ENCODE results near the gene RMND5B.

Gene RMND5B

DNA sequence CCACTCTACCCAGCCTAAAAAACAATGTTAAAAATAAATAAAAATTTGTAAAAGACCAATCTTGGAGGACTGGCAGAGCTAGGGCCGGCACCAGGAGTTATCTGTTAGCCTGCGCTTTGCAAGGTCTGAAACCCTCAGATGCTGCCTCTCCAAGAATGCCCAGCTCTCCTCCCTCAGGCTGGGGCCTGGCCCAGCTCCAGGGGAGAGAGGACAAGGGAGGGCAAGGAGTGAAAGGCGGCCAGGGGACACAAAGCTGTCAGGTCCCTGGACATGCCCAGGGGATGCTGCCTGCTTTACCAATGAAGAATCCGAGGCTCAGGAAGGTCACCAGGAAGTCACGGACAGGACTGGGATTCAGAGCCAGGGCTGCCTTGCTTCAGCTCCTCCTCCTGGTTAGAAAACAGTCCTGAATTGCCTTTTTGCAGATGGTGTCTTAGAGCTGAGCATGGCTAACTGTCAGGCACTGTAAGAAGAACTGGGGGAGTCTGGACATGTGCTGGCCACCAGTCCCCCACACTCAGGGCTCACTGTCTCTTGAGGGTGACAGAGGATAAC lies 23.0 kb upstream of the RMND5B start:
- TF ChIP-seq GATA1 (IDR thresholded peaks at IDR 0.05; ENCODE audit: low read depth, low read length): no peak
- no peak for TF ChIP-seq POLR2A (IDR thresholded peaks at IDR 0.05; ENCODE audit: low read length)

DNA sequence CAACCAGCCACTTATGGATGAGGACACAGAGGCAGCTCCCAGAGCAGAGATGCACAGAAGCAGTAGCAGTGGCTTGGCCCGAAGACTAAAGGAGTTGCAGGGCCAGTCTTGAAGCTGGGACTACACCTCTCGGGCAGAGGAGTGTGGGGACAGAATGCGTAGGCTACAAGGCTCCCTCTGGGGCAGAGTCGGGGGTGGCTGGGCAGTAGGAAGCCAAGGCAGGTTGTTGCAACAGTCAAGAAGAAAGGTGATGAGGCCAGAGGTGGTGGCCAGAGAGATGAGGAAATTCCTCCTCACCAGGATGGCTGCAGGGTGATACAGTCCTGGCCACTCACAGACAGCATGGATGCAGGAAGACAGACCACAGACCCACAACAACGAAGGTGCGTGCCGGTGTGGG lies 22.4 kb upstream of the RMND5B start:
- TF ChIP-seq POLR2A (IDR thresholded peaks at IDR 0.05; ENCODE audit: low read length) (no peak), GATA1 (IDR thresholded peaks at IDR 0.05; ENCODE audit: low read depth, low read length) (no peak)
- DNase-seq: no peak

More for the DNA sequence above, 23.0 kb upstream of the RMND5B start:
- DNase-seq: no peak

DNA sequence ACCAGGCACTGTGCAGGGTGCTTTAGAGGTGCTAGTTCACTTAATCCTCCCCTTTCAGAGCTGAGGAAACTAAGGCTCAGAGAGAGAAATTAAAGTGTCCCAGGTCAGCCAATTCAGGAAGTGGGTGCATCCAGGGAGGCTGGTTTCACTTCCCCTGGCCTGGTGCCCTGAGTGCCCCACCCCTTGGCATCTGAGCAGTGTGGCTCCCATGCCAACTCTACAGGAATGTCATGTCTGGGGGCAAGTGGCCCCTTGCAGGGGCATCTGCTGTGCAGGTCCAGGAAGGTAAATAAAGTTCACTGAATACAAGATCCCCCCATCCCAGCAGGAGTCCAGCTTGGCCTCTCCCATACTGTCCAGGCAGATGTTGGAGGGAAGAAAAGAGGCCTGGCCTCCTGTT lies 21.8 kb upstream of the RMND5B start:
- DNase-seq: no peak
- TF ChIP-seq POLR2A (IDR thresholded peaks at IDR 0.05; ENCODE audit: low read length): no peak
- TF ChIP-seq GATA1 (IDR thresholded peaks at IDR 0.05; ENCODE audit: low read depth, low read length): no peak

DNA sequence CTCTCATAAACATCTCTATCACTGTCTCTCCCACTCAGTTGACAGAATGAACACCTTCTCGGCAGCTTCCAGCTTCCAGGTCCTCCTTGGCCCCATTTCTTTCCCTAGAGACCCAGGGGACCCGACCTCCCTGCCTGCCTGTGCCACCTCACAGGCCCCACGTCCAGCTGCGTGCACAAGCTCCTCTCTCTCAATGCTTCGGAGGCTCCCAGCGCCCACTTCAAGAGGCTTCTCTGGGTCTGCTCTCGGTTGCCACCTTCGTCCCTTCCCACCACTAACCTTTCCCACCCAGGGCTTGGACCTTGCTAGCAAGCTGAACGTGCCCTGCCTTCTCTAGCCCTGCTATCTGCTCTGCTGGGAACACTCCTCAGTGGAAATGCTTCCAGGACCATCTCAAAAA lies 20.3 kb upstream of the RMND5B start:
- no peak for TF ChIP-seq GATA1 (IDR thresholded peaks at IDR 0.05; ENCODE audit: low read depth, low read length)
- TF ChIP-seq POLR2A (IDR thresholded peaks at IDR 0.05; ENCODE audit: low read length): no peak
- DNase-seq: no peak

DNA sequence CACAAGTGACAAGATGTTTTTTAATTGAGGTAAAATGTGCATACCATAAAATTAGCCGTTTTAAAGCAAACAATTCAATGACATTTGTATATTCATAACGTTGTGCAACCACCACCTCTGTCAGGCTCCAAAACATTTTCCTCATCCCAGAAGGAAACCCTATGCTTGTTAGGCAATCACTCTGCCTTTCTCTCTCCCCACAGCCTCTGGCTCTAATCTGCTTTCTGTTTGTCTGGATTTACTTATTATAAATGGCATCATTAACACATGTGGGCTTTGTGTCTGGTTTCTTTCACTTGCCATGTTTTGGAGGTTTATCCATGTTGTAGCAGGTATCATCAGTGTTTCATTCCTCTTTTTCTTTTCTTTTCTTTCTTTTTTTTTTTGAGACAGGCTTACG lies 18.9 kb upstream of the RMND5B start:
- DNase-seq: no peak
- TF ChIP-seq GATA1 (IDR thresholded peaks at IDR 0.05; ENCODE audit: low read depth, low read length): no peak
- no peak for TF ChIP-seq POLR2A (IDR thresholded peaks at IDR 0.05; ENCODE audit: low read length)

DNA sequence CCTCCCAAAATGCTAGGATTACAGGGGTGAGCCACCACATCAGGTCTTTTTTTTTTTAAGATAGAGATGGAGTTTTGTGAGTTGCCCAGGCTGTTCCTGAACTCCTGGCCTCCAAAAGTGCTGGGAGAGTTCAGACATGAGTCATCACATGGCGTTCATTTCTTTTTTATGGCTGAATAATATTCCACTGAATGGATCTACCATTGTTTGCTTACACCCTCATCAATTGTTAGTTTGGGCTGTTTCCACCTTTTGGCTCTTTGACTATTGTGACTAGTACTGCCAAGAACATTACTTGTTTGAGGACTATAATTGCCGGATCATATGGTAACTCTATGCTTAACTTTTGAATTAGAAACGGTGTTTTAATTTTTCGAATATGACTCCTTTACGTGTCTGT lies 18.3 kb upstream of the RMND5B start:
- no peak for DNase-seq
- TF ChIP-seq POLR2A (IDR thresholded peaks at IDR 0.05; ENCODE audit: low read length) (no peak), GATA1 (IDR thresholded peaks at IDR 0.05; ENCODE audit: low read depth, low read length) (no peak)

DNA sequence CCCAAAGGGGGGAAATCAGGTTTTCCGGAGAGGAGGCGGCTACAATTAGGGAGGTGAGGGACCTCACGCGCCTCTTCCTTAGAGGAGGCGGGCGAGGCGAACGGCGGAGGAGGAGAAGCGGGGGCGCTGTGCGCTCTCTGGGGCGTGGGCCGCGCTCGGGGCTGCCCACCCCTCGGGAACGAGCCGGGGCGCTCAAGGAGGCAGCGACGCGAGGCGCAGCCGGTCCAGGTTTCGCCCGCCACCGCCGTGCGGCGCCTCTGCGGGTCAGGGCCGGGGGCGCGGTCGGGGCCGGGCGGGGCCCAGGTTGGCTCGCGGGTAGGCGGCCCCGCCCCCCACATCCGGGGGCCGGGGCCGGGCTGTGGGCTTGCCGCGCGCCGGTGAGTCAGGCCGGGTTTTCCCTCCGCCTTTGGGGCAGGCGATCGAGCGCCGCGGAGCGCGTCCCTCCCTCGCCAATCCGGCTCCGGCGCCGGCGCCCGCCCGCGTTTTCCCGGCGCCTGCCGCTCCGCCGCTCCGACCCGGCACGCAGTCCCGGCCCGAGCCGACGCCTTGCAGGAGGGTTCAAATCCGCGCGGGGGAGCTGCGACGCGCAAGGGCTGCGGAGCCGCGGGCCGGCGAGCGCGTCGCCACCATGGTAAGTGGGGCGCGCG lies 17.6 kb upstream of the RMND5B start, which contains the start of gene N4BP3:
TSS of gene N4BP3 (plus strand) at position 392 of the 647 bp plus-strand sequence. CDS start 6,052 bp downstream, outside the sequence.
- TF ChIP-seq POLR2A (IDR thresholded peaks at IDR 0.05; ENCODE audit: low read length) (no peak), GATA1 (IDR thresholded peaks at IDR 0.05; ENCODE audit: low read depth, low read length) (no peak)
- peak; percentile 56 to 58 for DNase-seq

DNA sequence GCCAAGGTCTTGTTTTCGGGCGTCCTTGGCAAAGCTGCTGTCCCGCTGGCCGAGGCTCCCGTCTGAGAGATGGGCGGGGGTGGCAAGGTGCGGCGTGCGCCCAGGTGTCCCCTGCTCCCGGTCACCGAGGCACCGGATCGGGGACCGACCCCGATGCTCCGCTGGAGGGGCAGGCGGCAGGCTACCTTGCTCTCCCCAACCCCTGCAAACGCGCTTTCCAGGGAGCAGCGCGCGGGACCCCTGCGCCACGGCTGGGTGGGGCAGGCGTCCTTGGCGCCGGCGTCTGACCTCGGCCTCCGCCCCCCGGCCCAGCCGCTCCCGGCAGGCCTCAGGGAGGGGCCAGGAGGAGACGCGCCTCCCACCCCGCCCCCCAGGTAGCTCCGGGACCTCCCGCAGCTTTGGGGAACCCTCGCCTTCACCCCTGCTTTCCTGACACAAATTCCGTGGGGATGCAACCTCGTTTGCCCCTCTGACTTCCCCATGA lies 16.9 kb upstream of the RMND5B start:
- DNase-seq: no peak
- TF ChIP-seq GATA1 (IDR thresholded peaks at IDR 0.05; ENCODE audit: low read depth, low read length) (no peak), POLR2A (IDR thresholded peaks at IDR 0.05; ENCODE audit: low read length) (no peak)

DNA sequence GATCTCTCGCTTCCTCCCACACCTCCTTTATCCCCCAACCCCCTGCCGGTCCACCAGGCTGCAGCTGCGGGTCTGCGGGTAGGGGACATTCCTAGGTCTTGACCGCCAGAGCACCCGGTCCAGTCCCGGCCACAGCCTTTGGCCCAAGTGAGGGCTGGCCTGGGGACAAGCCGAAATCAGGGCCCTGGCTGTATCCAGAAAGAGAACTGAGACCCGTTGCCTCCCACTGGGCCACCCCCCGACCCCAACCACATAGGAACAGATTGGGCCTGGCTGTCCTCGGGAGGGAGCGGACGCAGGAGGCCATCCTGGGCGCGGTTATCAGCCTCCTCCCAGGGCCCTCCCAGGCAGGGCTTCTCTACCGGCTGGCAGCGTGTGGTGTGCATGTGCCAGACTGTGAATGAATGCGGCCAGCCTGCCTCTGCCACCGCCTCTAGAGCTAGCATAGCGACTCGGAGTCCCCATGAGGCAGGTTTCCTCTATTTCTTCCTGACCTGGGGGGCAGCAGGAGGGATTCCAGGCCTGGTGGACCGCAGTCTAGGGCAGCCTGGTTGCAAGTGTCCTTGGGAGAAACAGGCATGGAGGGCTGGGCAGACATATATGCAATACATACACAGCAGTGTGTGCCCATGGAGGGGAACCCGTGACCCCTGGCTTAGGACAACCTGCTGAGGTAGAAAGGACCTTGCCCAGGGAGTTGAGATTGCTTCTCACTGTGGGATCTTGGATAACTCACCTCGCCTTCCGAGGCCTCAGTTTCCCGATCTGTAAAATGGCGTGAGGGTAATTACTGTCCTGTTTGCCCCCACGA lies 16.3 kb upstream of the RMND5B start:
- no peak for TF ChIP-seq POLR2A (IDR thresholded peaks at IDR 0.05; ENCODE audit: low read length)
- DNase-seq: peak; percentile 22 to 27

DNA sequence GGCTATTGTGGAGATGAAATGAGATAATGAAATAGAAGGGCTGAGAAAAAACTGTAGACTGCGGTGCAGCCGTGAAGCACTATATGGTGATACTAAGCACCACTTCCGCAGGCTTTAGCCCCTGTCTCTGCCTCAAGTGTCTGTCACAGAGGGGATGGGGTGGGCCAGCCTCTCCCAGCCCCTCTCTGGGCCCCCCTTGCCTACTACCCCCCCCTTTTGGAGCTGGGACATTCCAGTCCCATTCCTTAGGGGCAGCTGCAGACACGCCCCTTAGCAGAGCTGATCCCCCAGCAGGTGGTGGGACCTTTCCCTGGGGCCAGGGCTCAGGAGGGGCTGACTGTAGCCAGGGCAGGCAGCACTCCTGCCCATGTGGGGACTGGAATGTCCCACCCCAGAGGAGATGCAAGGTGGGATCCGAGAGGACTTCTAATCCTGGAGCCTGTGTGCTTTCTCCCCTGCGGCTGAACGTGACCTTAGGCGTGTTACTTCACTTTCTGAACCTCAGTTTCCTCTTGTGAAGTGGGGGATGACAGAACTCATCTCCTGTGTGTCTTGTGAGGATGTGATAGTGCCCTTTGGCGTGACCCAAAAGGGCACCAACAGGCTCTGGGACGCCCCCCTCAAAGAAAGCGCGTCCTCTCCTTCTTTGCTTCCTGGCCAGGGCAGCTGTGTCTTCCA lies 15.5 kb upstream of the RMND5B start:
- TF ChIP-seq GATA1 (IDR thresholded peaks at IDR 0.05; ENCODE audit: low read depth, low read length): no peak
- TF ChIP-seq POLR2A (IDR thresholded peaks at IDR 0.05; ENCODE audit: low read length): no peak
- DNase-seq: no peak

DNA sequence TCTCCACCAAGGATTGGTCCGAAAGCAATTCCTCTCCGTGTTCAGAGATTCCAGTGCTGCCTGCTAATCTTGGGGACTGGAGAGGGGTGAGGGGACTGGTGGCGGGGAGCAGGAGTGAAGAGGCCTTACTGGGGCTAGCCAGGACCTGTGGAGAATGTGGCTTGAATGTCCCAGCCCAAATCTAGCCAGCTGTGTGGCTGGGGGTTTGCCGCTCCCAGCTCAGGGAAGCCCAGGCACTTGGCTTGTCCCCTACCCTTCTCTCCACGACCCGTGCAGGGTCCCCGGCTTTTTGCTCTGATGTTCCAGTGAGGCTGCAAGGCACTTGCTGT lies 15.0 kb upstream of the RMND5B start:
- DNase-seq: no peak
- no peak for TF ChIP-seq GATA1 (IDR thresholded peaks at IDR 0.05; ENCODE audit: low read depth, low read length)
- no peak for TF ChIP-seq POLR2A (IDR thresholded peaks at IDR 0.05; ENCODE audit: low read length)

DNA sequence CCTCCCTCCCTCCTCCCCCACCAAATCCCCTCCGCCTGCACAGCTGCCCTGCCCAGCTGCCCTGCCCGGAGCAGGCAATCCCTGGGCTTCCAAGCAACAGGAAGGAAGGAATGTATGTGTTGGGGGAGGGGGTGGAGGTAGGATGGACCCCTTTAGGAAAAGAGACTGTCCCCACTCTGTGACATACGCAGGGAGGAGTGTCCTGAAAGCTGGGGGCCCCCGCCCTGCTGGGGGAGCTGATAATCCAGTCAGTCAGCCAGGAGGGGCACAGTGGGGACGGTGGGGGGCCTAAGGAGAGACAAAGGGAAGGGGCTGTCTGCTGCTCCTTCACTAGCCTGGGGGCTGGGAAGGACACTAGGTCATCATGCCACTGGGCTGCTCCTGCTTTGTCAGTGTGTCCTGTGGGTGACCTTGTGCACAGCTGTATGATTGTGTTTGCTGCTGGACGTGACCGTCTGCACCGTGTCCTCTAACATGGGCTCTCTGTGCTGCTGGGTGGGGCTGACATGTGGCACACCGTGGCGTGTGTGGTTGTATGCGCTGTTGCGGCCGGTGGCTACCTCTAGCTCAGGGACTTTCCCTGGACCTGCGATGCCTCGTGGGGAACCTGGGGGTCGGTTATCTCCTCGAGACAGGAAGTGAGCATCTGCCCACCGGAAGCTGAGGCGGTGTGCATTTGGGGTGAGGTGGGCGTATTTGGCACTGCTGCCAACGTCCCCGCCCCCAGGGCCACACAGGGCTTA lies 14.5 kb upstream of the RMND5B start:
- no peak for TF ChIP-seq GATA1 (IDR thresholded peaks at IDR 0.05; ENCODE audit: low read depth, low read length)
- no peak for TF ChIP-seq POLR2A (IDR thresholded peaks at IDR 0.05; ENCODE audit: low read length)
- DNase-seq: peak; percentile 48 to 53

DNA sequence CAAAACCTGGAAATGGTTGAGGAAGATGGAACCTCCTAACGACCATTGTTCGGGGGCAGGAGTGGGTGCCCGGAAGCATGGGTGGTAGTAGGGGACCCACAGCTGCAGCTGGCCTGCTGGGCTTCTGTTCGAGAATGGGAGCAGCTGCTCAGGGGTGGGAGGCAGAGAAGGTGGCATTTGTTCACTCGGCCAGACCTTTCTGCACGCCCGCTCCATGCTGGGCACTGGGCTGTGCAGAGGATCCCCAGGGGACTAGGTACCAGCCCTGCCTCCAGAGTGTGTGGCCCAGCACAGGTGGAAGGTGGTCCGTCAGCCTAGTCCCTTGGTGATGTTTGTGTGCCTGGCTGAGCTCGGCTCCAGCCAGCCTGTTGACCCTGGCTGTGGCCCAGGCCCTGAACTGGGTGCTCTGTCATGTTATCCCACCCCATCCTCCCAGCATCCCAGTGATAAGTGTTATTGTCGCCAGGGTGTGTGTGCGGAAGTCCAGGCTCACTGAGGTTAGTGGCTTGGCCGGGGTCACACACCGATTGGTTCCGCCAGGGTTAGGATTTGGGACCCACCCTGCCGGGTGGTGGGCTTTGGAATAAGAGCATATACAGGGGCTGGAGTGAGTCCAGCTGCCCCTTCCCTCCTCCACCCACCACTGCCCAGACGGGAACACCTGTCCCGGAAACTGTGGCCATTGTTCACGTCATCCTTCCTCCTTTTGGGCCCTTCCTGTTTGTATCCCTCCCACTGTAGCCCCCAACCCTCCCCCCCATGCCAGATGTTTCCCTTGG lies 12.7 kb upstream of the RMND5B start:
- DNase-seq: no peak
- TF ChIP-seq GATA1 (IDR thresholded peaks at IDR 0.05; ENCODE audit: low read depth, low read length) (no peak), POLR2A (IDR thresholded peaks at IDR 0.05; ENCODE audit: low read length) (no peak)

Measured in erythroblast (primary cell).